ENCODE results near the gene MOB1B. TPM values are rescaled to one million over a fixed set of nuclear protein-coding genes. Genes with fewer than 3 reads are reported as not detected.

Gene MOB1B
- total RNA-seq, 1 donor from 2014 or later: 30.6 TPM

- H3K4me1 ChIP-seq: no peaks in the 10 kb centered on the region
- TF ChIP-seq EZH2 (IDR thresholded peaks at IDR 0.05) (no peak), EZH2phosphoT487 (IDR thresholded peaks at IDR 0.05) (no peak), CTCF (IDR thresholded peaks at IDR 0.05) (no peak)
- Mint-ChIP-seq H3K27me3 (ENCODE audit: insufficient read depth, low read depth) (no peaks in the 10 kb centered on the region), H3K9me3 (peaks cover 34% of the 10 kb centered on the region), H3K4me3 (no peak overlapping the region), H3K27ac (no peak overlapping the region), H3K36me3 (peaks cover 50% of the 10 kb centered on the region), H3K4me1 (no peaks in the 10 kb centered on the region)
- H3F3A ChIP-seq (ENCODE audit: low read depth): no peaks in the 10 kb centered on the region
- peaks cover 15% of the 10 kb centered on the region for H4K20me1 ChIP-seq (ENCODE audit: low read depth)
- H3K27me3 ChIP-seq: no peaks in the 10 kb centered on the region
- H2AFZ ChIP-seq (replicated peaks): no peak overlapping the region
- H3K4me2 ChIP-seq: no peak overlapping the region
- no peak overlapping the region for H3K27ac ChIP-seq
- H3K4me3 ChIP-seq: no peak overlapping the region
- H3K36me3 ChIP-seq: no peaks in the 10 kb centered on the region
- no peaks in the 10 kb centered on the region for H3K9me3 ChIP-seq (ENCODE audit: low read depth)
- peaks cover 89% of the 10 kb centered on the region for H3K79me2 ChIP-seq (ENCODE audit: low read depth)
- no peak overlapping the region for H3K9ac ChIP-seq
- DNase-seq (ENCODE audit: low spot score): no peak
Measured at GRCh38 chr4:70914000-70914399, 11.8 kb downstream of the MOB1B start.

GRCh38 chr4:70914631-70915030, 12.5 kb downstream of the MOB1B start:
- H4K20me1 ChIP-seq (ENCODE audit: low read depth): peaks cover 13% of the 10 kb centered on the region
- no peak overlapping the region for H3K27ac ChIP-seq
- TF ChIP-seq EZH2phosphoT487 (IDR thresholded peaks at IDR 0.05) (no peak), CTCF (IDR thresholded peaks at IDR 0.05) (no peak), EZH2 (IDR thresholded peaks at IDR 0.05) (no peak)
- peaks cover 89% of the 10 kb centered on the region for H3K79me2 ChIP-seq (ENCODE audit: low read depth)
- Mint-ChIP-seq H3K27me3 (ENCODE audit: insufficient read depth, low read depth) (peaks cover 3% of the 10 kb centered on the region), H3K4me1 (no peaks in the 10 kb centered on the region), H3K36me3 (peaks cover 52% of the 10 kb centered on the region), H3K27ac (no peak overlapping the region), H3K9me3 (peaks cover 39% of the 10 kb centered on the region), H3K4me3 (no peak overlapping the region)
- H3K9ac ChIP-seq: no peak overlapping the region
- DNase-seq (ENCODE audit: low spot score): no peak
- no peaks in the 10 kb centered on the region for H3K27me3 ChIP-seq
- H2AFZ ChIP-seq (replicated peaks): no peak overlapping the region
- no peak overlapping the region for H3K4me2 ChIP-seq
- H3K4me1 ChIP-seq: no peaks in the 10 kb centered on the region
- no peaks in the 10 kb centered on the region for H3F3A ChIP-seq (ENCODE audit: low read depth)
- no peak overlapping the region for H3K4me3 ChIP-seq
- H3K9me3 ChIP-seq (ENCODE audit: low read depth): no peaks in the 10 kb centered on the region
- no peaks in the 10 kb centered on the region for H3K36me3 ChIP-seq

GRCh38 chr4:70915036-70915815, 13.1 kb downstream of the MOB1B start:
- H3K4me3 Mint-ChIP-seq: no peak overlapping the region

More at GRCh38 chr4:70915036-70915815, 13.1 kb downstream of the MOB1B start:
- no peaks in the 10 kb centered on the region for H3K9me3 ChIP-seq (ENCODE audit: low read depth)
- no peak overlapping the region for H3K4me2 ChIP-seq
- H3K9me3 Mint-ChIP-seq: peaks cover 42% of the 10 kb centered on the region
- H3F3A ChIP-seq (ENCODE audit: low read depth): no peaks in the 10 kb centered on the region
- no peak overlapping the region for H3K27ac Mint-ChIP-seq
- H3K36me3 Mint-ChIP-seq: peaks cover 54% of the 10 kb centered on the region
- no peaks in the 10 kb centered on the region for H3K4me1 ChIP-seq
- TF ChIP-seq EZH2phosphoT487 (IDR thresholded peaks at IDR 0.05) (no peak), CTCF (IDR thresholded peaks at IDR 0.05) (no peak), EZH2 (IDR thresholded peaks at IDR 0.05) (no peak)
- peaks cover 3% of the 10 kb centered on the region for H3K27me3 Mint-ChIP-seq (ENCODE audit: insufficient read depth, low read depth)
- no peak overlapping the region for H3K27ac ChIP-seq
- no peak overlapping the region for H3K9ac ChIP-seq
- H3K4me1 Mint-ChIP-seq: no peaks in the 10 kb centered on the region
- H3K4me3 ChIP-seq: no peak overlapping the region
- no peak for DNase-seq (ENCODE audit: low spot score)
- H3K27me3 ChIP-seq: no peaks in the 10 kb centered on the region
- H3K36me3 ChIP-seq: no peaks in the 10 kb centered on the region
- peaks cover 9% of the 10 kb centered on the region for H4K20me1 ChIP-seq (ENCODE audit: low read depth)
- no peak overlapping the region for H2AFZ ChIP-seq (replicated peaks)
- H3K79me2 ChIP-seq (ENCODE audit: low read depth): peaks cover 90% of the 10 kb centered on the region
